LoVo (cell line): Measurements from ENCODE around the gene TGM6.

Experiments used
- DNase-seq: peaks from one replicate; pipeline ENCODE4 v3.0.0-alpha.2; 2016; ENCODE audit warnings: low spot score

Gene TGM6

GRCh38 chr20:2455771-2456497 is 75.2 kb downstream of the TGM6 start:
- DNase-seq, result no peak

GRCh38 chr20:2458919-2459499 is 78.3 kb downstream of the TGM6 start:
- DNase-seq, result no peak

- no peak for DNase-seq
Observed at GRCh38 chr20:2459981-2460751, 79.5 kb downstream of the TGM6 start.

DNA sequence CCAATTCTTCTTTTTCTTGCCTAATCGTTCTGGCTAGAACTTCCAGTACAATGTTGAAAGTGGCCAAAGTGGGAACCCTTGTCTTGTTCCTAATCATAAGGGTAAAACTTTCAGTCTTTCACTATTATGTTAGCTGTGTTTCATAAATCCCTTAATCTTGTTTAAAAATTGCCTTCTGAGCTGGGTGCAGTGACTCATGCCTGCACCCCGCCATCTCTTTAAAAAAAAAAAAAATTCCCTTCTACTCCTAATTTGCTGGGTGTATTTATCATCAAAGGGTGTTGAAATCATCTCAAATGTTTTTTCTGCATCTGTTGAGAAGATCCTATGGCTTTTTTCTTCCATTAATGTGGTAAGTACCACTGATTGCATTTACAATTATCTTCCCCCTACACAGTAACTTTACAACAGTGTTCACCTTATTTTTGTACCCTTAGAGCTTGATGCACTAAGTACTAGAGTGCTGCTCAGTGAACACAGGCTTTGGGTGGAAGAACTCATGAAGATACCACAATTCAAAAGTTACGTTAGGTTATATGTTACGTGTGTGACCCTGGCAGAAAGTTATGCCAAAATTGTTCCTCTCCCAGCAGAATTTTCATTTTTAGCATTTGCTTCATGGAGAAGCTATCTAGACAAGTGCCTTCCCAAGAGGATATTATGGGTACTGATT is 80.2 kb downstream of the TGM6 start:
- no peak for DNase-seq

DNA sequence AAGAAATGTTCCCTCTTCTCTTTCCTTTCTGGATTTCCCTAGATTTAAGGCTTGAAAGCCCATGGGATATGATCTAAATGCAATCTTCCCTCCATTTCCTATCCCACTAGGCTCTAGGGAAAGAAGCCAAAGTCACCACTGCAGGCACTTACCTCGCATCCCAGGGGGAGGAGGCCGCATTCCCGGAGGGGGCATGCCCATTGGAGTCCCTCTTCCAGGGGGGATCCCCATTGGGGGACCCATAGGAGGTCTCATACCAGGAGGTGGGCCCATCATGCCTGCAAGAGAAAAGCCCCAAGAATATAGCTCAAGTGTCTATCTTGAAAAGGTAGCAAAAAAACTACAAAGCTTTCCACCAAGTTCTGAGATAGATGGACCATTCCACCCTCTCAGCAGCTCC is 81.8 kb downstream of the TGM6 start:
- no peak for DNase-seq

GRCh38 chr20:2463616-2464365 is 83.1 kb downstream of the TGM6 start:
- DNase-seq, result no peak

GRCh38 chr20:2465100-2465499 is 84.4 kb downstream of the TGM6 start:
- DNase-seq, result no peak

DNA sequence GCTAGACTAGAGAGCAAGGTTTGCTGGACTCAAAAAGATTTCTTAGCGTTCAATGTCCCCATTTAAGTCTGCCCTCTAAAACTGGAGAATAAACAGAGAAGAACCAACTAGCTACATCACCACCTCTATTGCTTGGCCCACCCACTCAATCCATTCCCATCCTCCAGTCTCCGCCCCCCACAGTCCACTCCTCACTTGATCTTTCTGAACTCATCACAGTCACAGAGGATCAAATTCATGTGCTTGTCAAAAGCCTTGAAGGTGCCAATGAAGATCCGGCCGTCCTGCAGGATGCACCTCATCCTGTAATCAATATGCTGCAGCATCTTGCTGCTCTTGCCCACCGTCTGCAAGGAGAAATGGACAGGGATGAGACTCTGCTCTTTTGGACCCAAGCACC is 86.7 kb downstream of the TGM6 start:
- no peak for DNase-seq

DNA sequence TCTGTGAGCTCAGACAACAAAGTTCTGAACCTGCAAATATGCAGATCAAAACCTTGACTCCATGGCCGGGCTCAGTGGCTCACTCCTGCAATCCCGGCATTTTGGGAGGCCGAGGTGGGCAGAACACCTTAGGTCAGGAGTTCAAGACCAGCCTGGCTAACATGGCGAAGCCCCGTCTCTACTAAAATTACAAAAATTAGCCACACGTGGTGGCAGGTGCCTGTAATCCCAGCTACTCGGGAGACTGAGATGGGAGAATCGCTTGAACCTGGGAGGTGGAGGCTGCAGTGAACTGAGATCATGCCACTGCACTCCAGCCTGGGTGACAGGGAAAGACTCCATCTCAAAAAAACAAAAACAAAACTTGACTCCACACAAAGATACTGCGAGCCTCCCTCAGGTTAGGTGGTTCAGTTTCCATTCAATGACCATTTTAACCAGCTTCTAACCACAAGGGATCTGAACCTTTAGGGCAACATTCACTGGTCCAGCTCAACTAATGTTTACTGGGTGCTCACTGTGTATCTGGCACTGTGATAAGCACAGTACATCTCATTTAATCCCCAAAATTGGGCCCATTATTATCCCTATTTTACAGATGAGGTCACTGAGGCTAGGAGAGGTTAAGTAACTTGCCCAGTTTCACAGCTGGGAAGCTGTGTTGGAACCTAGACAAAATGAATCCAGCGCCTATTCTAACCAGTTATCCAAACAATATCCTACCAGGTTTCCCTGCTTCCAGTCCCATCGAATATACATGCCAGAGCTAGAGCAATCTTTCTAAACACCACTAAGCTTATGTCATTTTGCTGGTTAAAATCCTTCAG is 88.1 kb downstream of the TGM6 start:
- no peak for DNase-seq

DNA sequence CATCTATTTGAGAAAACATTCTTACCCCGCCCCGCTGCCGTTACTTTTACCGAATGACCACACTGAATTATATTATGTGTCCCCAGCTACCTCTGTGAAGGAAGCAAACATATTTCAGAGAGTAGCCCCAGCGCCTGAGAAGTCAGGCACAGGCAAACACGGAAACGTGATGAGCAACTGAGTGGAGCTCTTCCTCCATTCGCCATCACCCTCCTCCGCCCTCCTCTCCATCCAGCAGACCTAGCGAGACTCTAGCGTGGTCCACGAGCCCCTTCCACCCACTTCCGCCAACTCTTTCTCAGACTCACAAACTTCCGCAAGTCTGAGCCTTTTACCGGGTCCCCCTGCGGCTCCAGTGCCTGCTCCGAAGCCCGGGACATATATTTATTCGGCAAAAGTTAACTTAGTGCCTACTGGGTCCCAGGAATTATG is 89.3 kb downstream of the TGM6 start:
- DNase-seq, result peak; percentile 41

DNA sequence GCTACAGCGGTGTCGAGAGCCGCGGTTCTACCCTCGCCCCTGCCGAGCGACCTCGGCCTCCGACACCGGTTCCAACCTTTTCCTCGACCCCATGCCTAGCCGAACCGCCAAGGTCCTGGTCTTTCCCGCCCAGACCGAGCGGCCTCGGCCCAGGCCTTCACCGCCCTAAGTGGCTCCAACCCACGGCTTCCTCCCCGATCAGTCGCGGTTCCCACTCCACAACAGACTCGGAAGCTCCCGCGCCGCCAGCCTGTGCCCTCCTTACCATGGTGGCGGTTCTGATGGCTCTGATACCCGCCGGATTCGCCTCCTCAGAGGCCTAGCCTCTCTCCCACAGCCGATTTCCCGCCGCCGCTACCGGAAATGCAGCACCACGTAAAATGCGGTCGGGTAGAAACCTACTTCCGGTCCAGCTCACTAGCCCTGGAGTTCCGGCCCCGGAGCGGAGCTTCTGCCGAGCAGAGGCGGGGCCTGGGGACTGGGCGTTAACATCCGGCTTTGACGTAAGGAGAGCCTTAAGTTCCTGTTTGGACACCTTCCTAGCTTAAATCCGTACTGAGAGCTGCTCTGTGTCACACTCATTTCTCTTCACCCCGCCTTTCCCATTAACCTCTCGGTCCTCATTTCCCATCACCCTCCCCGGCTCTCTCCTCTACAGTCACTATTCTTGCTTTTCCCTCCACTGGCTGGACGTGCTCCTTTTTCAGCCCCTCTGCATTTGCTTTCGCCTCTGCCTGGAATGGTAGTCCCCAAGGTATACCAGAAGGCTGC is 89.9 kb downstream of the TGM6 start, which contains the start of gene SNRPB:
Gene SNRPB, minus strand, starts transcription at position 367 of the 771 bp plus-strand sequence. Its CDS starts 99 bp downstream, at position 268.
- DNase-seq, result peak; percentile 98

GRCh38 chr20:2473516-2473915 is 92.8 kb downstream of the TGM6 start:
- DNase-seq, result peak; percentile 39

GRCh38 chr20:2475850-2476741 is 95.4 kb downstream of the TGM6 start:
- DNase-seq, result no peak

DNA sequence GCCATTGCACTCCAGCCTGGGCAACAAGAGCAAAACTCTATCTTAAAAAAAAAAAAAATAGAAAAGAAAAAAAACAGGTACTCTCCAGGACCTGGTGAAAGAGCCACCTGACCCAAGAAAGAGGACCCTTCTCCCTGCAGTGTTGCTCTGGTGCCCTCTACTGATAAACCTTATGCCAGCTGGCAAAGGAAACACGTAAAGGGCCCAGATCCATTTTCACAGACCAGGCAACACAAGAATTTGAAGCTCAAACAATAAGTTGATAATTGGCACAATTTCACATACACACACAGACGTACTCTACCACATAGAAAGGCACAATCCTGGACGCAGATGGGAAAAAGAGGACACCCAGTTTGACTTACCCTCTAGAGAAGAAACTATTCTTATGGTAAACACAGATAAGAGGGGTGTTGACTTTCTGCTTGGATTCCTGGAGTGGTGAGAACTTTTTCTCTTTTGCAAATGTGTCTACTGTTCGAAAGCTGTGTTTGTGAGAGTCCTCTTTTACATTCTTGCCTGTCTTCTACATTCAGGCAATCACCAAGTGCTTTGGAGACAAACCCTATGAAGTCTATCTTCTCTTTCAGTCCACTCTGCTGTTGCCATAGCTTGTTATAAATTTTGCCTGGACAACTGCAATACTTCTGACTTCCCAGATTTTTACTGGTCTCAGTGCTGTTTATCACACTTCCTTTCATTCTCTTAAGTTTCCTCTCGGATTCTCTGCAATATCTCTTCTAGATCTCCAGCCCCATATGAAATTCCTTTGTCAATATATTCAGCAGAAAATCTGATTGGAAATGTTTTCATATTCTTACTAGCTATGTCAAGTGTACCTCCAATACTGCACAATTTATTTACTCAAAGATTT is 96.3 kb downstream of the TGM6 start:
- DNase-seq, result no peak

DNA sequence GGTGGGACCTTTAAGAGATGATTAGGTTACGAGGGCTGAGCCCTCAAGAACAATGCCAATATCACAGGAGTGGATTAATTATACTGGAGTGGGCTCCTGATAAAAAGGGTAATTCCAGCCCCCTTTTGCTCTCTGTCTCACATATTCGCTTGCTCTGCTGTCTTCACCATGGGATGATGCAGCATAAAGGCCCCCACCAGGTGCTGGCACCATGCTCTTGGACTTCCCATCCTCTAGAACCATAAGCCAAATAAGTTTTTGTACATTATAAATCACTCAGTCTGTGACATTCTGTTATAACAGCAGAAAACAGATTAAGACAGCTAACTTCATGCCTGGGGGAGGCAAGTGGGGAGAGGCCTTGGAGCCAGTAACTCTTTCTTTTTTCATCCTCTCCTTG is 99.7 kb downstream of the TGM6 start:
- DNase-seq, result no peak
